SK-N-SH treated with all-trans-retinoic acid at 6 μM for 48 hours (cell line): ENCODE results near the gene AURKB.

ENCODE experiments used
- OSR1 ChIP-seq: fragments of 250-450 bp; sonication (Bioruptor Pico); IDR thresholded peaks from 2 replicates; pipeline ENCODE4 v1.8.0; 2022; ENCODE audit warnings: moderate library complexity, mild to moderate bottlenecking, inconsistent platforms
- PPARA ChIP-seq: fragments of 250-450 bp; sonication (Bioruptor Pico); IDR thresholded peaks from 2 replicates; pipeline ENCODE4 v1.5.0; 2020; ENCODE audit warnings: mild to moderate bottlenecking, borderline replicate concordance
- SNAI2 ChIP-seq: fragments of 250-450 bp; sonication (Bioruptor Pico); IDR thresholded peaks from 2 replicates; pipeline ENCODE4 v1.5.0; 2020; ENCODE audit warnings: mild to moderate bottlenecking, moderate library complexity
- TCF4 ChIP-seq: fragments of 250-450 bp; sonication (Bioruptor Pico); IDR thresholded peaks from 2 replicates; pipeline ENCODE4 v1.8.0; 2021; ENCODE audit warnings: mild to moderate bottlenecking, moderate library complexity, borderline replicate concordance
- TF ChIP-seq, protein P1 (sequence below): fragments of 250-450 bp; sonication (Bioruptor Pico); IDR thresholded peaks from 2 replicates; pipeline ENCODE4 v1.5.1; 2020; ENCODE audit warnings: low read depth, mild to moderate bottlenecking, moderate library complexity
- TF ChIP-seq, protein P2 (sequence below): fragments of 250-450 bp; sonication (Bioruptor Pico); IDR thresholded peaks from 2 replicates; pipeline ENCODE4 v1.8.0; 2021; ENCODE audit warnings: low read depth, mild to moderate bottlenecking, moderate library complexity, borderline replicate concordance

DNA sequence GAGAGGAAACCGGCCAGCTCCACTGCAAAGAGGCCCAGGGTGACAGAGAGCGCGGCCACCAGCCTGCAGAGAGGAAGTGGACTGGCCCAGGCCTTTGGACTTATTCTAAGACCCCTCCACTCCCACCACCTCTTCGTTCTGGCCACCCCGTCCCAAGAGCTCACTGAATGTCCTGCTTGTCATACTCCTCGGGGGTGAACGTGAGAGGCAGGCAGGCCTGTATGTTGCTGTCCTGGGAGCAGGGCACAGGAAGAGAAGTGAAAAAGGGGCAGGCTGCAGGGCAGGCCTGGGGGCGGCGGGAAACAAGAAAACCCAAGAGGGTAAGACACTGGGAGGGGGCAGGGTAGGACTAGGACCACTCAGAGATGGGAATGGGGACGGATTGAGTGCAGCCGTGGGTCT is 34.6 kb downstream of the AURKB start:
- TF ChIP-seq TCF4 (CRISPR knock-in tag) (no peak), OSR1 (CRISPR knock-in tag) (no peak), PPARA (CRISPR knock-in tag) (no peak), SNAI2 (CRISPR knock-in tag) (no peak)
- TF ChIP-seq, protein P1, sequence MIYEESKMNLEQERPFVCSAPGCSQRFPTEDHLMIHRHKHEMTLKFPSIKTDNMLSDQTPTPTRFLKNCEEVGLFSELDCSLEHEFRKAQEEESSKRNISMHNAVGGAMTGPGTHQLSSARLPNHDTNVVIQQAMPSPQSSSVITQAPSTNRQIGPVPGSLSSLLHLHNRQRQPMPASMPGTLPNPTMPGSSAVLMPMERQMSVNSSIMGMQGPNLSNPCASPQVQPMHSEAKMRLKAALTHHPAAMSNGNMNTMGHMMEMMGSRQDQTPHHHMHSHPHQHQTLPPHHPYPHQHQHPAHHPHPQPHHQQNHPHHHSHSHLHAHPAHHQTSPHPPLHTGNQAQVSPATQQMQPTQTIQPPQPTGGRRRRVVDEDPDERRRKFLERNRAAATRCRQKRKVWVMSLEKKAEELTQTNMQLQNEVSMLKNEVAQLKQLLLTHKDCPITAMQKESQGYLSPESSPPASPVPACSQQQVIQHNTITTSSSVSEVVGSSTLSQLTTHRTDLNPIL = no peak
- TF ChIP-seq, protein P2, sequence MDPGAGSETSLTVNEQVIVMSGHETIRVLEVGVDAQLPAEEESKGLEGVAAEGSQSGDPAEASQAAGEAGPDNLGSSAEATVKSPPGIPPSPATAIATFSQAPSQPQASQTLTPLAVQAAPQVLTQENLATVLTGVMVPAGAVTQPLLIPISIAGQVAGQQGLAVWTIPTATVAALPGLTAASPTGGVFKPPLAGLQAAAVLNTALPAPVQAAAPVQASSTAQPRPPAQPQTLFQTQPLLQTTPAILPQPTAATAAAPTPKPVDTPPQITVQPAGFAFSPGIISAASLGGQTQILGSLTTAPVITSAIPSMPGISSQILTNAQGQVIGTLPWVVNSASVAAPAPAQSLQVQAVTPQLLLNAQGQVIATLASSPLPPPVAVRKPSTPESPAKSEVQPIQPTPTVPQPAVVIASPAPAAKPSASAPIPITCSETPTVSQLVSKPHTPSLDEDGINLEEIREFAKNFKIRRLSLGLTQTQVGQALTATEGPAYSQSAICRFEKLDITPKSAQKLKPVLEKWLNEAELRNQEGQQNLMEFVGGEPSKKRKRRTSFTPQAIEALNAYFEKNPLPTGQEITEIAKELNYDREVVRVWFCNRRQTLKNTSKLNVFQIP (CRISPR knock-in tag) = no peak
